Measurements from ENCODE around the gene NAXD. TPM values are rescaled to one million over a fixed set of nuclear protein-coding genes. Genes with fewer than 3 reads are reported as not detected.
A peak's percentile ranks its signal among the peaks of the same experiment; 100 is the strongest.

Gene NAXD
- total RNA-seq, 4 donors from 2014 or later: 27.1 to 43.2 (median 35.8) TPM

GRCh38 chr13:110618780-110619179 is 3.4 kb downstream of the NAXD start:
- DNase-seq: no peak
- Histone ChIP-seq H3K4me3 (no peak overlapping the region), H3K27ac (peak overlapping the region in 1 of 4 donors; percentile 95), H3K4me1 (peaks cover 0 to 38% (median 5%) of the 10 kb centered on the region in 4 donors), H3K27me3 (no peaks in the 10 kb centered on the region), H3K36me3 (peaks cover 0 to 16% (median 0%) of the 10 kb centered on the region in 3 donors), H3K9me3 (no peaks in the 10 kb centered on the region)
- TF ChIP-seq POLR2A (IDR thresholded peaks at IDR 0.05): no peak
- TF ChIP-seq CTCF (IDR thresholded peaks at IDR 0.05): no peak

GRCh38 chr13:110620596-110620995 is 5.3 kb downstream of the NAXD start:
- no peaks in the 10 kb centered on the region for H3K9me3 ChIP-seq
- no peaks in the 10 kb centered on the region for H3K27me3 ChIP-seq
- TF ChIP-seq POLR2A (IDR thresholded peaks at IDR 0.05) (no peak), CTCF (IDR thresholded peaks at IDR 0.05) (no peak)
- H3K27ac ChIP-seq: no peak overlapping the region
- peaks cover 0 to 31% (median 0%) of the 10 kb centered on the region in 3 donors for H3K36me3 ChIP-seq
- H3K4me1 ChIP-seq: peaks cover 0 to 45% (median 5%) of the 10 kb centered on the region in 4 donors
- no peak for DNase-seq
- H3K4me3 ChIP-seq: no peak overlapping the region

GRCh38 chr13:110624766-110625756 is 9.7 kb downstream of the NAXD start:
- no peaks in the 10 kb centered on the region for H3K27me3 ChIP-seq
- no peak for DNase-seq
- H3K9me3 ChIP-seq: no peaks in the 10 kb centered on the region
- peaks cover 0 to 44% (median 0%) of the 10 kb centered on the region in 4 donors for H3K4me1 ChIP-seq
- TF ChIP-seq POLR2A (IDR thresholded peaks at IDR 0.05) (no peak), CTCF (IDR thresholded peaks at IDR 0.05) (no peak)
- no peak overlapping the region for H3K4me3 ChIP-seq
- peaks cover 0 to 56% (median 0%) of the 10 kb centered on the region in 3 donors for H3K36me3 ChIP-seq
- peak overlapping the region in 2 of 4 donors; percentile 36 to 75 for H3K27ac ChIP-seq

- H3K36me3 ChIP-seq: peaks cover 0 to 57% (median 0%) of the 10 kb centered on the region in 3 donors
- H3K9me3 ChIP-seq: no peaks in the 10 kb centered on the region
- H3K4me3 ChIP-seq: no peak overlapping the region
- peak in 2 of 3 donors; percentile 82 to 83 for DNase-seq
- TF ChIP-seq CTCF (IDR thresholded peaks at IDR 0.05) (no peak), POLR2A (IDR thresholded peaks at IDR 0.05) (peak in 1 of 2 donors; percentile 48)
- H3K27ac ChIP-seq: peak overlapping the region in 2 of 4 donors; percentile 36 to 75
- no peaks in the 10 kb centered on the region for H3K27me3 ChIP-seq
- H3K4me1 ChIP-seq: peaks cover 0 to 36% (median 0%) of the 10 kb centered on the region in 4 donors
Measured at GRCh38 chr13:110625771-110626321, 10.5 kb downstream of the NAXD start.

GRCh38 chr13:110626521-110626920 is 11.2 kb downstream of the NAXD start:
- Histone ChIP-seq H3K27ac (peak overlapping the region in 2 of 4 donors; percentile 36 to 75), H3K4me3 (no peak overlapping the region), H3K9me3 (no peaks in the 10 kb centered on the region), H3K27me3 (no peaks in the 10 kb centered on the region), H3K36me3 (peaks cover 0 to 60% (median 0%) of the 10 kb centered on the region in 3 donors), H3K4me1 (peaks cover 0 to 34% (median 0%) of the 10 kb centered on the region in 4 donors)
- no peak for TF ChIP-seq CTCF (IDR thresholded peaks at IDR 0.05)
- TF ChIP-seq POLR2A (IDR thresholded peaks at IDR 0.05): no peak
- no peak for DNase-seq
